GM20000 (cell line): ENCODE data around the gene WLS.
"Not testable (repeated sequence)": the region's sequence is repeated elsewhere in the genome, so short reads cannot be mapped to it uniquely, and the experiment has no call there.

Experiments
- DNase-seq: peaks from one replicate; pipeline ENCODE4 v3.0.0; 2012; ENCODE audit warnings: low spot score
- TF ChIP-seq, protein P1 (sequence below): IDR thresholded peaks from 2 replicates; pipeline ENCODE4 v1.5.1; 2012; ENCODE audit warnings: mild to moderate bottlenecking, control low read depth; ENCODE audit errors: extremely low read depth, missing control alignments

WLS gene

GRCh38 chr1:68270951-68271350 is 38.6 kb upstream of the WLS start:
- TF ChIP-seq, protein P1, sequence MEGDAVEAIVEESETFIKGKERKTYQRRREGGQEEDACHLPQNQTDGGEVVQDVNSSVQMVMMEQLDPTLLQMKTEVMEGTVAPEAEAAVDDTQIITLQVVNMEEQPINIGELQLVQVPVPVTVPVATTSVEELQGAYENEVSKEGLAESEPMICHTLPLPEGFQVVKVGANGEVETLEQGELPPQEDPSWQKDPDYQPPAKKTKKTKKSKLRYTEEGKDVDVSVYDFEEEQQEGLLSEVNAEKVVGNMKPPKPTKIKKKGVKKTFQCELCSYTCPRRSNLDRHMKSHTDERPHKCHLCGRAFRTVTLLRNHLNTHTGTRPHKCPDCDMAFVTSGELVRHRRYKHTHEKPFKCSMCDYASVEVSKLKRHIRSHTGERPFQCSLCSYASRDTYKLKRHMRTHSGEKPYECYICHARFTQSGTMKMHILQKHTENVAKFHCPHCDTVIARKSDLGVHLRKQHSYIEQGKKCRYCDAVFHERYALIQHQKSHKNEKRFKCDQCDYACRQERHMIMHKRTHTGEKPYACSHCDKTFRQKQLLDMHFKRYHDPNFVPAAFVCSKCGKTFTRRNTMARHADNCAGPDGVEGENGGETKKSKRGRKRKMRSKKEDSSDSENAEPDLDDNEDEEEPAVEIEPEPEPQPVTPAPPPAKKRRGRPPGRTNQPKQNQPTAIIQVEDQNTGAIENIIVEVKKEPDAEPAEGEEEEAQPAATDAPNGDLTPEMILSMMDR = no peak
- no peak for DNase-seq

DNA sequence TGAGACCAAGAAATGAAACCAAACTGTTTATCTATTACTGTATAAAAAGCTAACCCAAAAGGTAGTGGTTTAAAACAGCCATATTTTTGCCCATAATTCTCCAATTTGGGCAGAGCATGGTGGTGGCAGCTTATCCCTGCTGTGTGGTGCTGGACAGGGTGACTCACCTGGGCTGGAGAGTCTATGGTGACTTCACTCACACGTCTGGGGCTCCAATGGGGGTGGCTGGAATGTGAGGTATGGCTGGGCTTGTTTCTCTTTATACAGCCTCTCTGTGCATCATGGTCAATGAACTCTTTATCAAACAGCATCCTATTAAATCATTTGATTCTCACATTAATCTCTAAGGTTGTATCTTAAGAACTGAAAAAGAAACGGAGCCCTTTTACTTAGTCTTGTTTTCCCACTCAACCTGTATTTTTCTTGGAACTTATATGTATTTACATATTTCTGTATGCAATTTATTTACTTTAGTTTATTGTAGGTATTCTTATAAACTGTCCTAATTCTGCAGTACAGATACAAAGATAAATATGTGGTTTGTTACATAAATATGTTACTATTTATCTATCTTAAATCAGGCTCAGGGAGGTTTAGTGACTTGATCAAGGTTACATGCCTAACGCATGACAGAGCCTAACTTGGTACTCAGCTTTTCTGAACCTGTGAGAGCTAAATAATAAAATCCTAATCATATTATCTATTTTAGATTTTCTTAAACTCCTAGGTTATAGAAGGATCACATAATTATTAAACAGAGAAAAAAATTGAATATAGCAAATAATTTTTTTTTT is 37.5 kb upstream of the WLS start:
- no peak for DNase-seq
- TF ChIP-seq, protein P1 = no peak

DNA sequence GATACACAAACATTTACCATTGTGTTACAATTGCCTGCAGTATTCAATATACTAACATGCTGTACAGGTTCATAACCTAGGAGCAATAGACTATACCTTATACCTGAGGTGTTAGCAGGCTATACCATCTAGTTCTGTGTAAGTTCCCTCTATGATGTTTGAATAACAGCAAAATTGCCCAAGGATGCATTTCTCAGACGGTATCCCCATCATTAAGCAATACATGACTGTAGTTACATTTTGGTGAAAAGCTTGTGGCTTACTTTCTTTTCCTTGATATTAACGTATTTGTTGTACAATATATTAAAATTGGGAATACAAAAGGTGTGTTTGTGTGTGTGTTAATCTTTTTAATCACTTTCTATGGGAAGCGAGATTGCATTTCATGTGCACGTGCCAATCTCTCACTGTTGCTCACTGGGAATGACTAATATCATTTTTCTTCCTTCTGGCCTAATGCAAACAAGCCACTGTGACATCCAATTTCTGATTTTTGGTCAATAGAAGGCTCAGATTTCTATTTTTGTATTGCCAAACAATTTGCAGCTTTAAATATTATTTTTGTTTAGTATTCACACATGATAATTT is 36.7 kb upstream of the WLS start:
- no peak for DNase-seq
- TF ChIP-seq, protein P1 = no peak

- DNase-seq = not testable (repeated sequence)
Observed at GRCh38 chr1:68256824-68257223, 24.5 kb upstream of the WLS start.

DNA sequence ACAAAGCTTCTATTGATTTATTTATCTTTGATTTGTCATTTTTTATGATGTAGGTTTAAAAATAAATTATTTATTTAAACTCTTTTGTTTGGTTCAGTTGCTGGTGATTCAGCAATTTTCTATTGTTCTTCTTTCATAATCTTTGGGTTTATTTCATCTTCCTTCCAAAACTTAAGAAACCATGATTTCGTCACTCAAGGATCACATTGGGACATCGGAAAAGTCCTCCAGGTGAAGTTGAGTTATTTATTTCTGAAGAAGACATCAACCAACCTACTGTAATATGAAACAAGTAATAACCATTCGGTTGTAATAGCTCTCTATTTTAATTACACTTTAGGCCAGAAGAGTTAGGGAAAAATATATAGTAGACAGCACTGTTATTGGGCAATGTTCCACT is 23.0 kb upstream of the WLS start:
- TF ChIP-seq, protein P1 = no peak
- no peak for DNase-seq

- no peak for DNase-seq
- TF ChIP-seq, protein P1 = no peak
Observed at GRCh38 chr1:68254667-68255226, 22.4 kb upstream of the WLS start.

DNA sequence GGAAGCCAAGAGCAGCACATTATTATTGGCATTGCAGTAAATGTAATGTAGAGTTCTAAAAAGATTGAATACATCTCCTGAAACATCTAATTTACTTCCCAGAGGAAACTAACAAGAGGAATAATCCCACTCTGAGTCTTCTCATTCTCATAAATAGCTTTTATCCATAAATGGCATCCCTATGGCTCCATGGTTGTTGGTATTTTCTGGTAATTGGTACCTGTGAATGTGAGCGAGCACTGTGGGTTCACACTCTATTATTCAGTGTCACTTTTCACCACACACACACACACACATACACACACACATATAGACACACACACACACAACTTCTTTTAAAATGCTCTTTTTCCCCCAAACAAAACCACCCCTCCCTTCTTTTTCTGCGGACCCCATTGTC is 4.7 kb upstream of the WLS start:
- TF ChIP-seq, protein P1 = no peak
- DNase-seq = no peak
